Caco-2 (cell line): ENCODE data around the gene DCAF5. TPM values are rescaled to one million over a fixed set of nuclear protein-coding genes. Genes with fewer than 3 reads are reported as not detected.

Experiments used
- BruUV-seq: library from RNA; stranded (reverse); fragments of 400-500 nt; replicated peaks from 2 replicates; lab custom pipeline; 2021; lab: Mats Ljungman, UMichigan
- CTCF ChIA-PET: fragments of 300-600 bp; sonication (Branson Sonifier 250); formaldehyde crosslinking; loops from one replicate; lab custom pipeline; 2022; ENCODE audit warnings: antibody characterized with exemption; lab: Charles Lee
- POLR2A ChIA-PET: fragments of 300-600 bp; sonication (Branson Sonifier 250); formaldehyde crosslinking; loops from one replicate; lab custom pipeline; 2022; ENCODE audit warnings: antibody characterized with exemption; lab: Charles Lee
- DNase-seq, 2 experiments: peaks; one replicate each; pipeline versions ENCODE4 v3.0.0 to v3.0.0-alpha.2; 2020 to 2022
- H3K27me3 ChIP-seq: replicated peaks from 2 replicates; pipeline ENCODE4 v1.6.0; 2011; ENCODE audit warnings: low read length; ENCODE audit not compliant: control insufficient read depth, insufficient read depth
- H3K36me3 ChIP-seq: 2 replicates; pipeline ENCODE4 v1.5.1; 2011; ENCODE audit warnings: low read length; ENCODE audit not compliant: control insufficient read depth, insufficient read depth
- H3K4me1 ChIP-seq: fragments of 250-450 bp; sonication (Bioruptor Pico); 2 replicates; pipeline ENCODE4 v1.5.1; 2020; ENCODE audit warnings: mild to moderate bottlenecking
- H3K4me3 ChIP-seq: 2 replicates; pipeline ENCODE4 v1.5.1; 2011; ENCODE audit warnings: low read depth, mild to moderate bottlenecking, control low read depth, low read length
- H3K9me3 ChIP-seq: fragments of 250-450 bp; sonication (Bioruptor Pico); 2 replicates; pipeline ENCODE4 v1.5.1; 2020; ENCODE audit warnings: mild to moderate bottlenecking, moderate library complexity
- H3K27ac Mint-ChIP-seq: one replicate; pipeline ENCODE4 v1.8.0; 2022; ENCODE audit warnings: mixed read lengths; ENCODE audit not compliant: unreplicated experiment
- H3K27me3 Mint-ChIP-seq: one replicate; pipeline ENCODE4 v1.8.0; 2022; ENCODE audit warnings: mixed read lengths; ENCODE audit not compliant: insufficient read depth, unreplicated experiment
- H3K36me3 Mint-ChIP-seq: one replicate; pipeline ENCODE4 v1.8.0; 2022; ENCODE audit warnings: mild to moderate bottlenecking, mixed read lengths; ENCODE audit not compliant: insufficient read depth, unreplicated experiment
- H3K4me1 Mint-ChIP-seq: one replicate; pipeline ENCODE4 v1.8.0; 2022; ENCODE audit warnings: low read depth, mixed read lengths; ENCODE audit not compliant: unreplicated experiment
- H3K4me3 Mint-ChIP-seq: one replicate; pipeline ENCODE4 v1.8.0; 2022; ENCODE audit warnings: mild to moderate bottlenecking, moderate library complexity, mixed read lengths; ENCODE audit not compliant: unreplicated experiment
- H3K9me3 Mint-ChIP-seq: one replicate; pipeline ENCODE4 v1.8.0; 2022; ENCODE audit warnings: mixed read lengths; ENCODE audit not compliant: unreplicated experiment
- CTCF ChIP-seq, 2 experiments: fragments of 200-600 bp in 1 of 2; IDR thresholded peaks; 1 replicate in 1 of 2; 2 replicates in 1 of 2; pipeline versions ENCODE4 v1.5.1 to v1.8.0; 2011 to 2022; ENCODE audit warnings: antibody characterized with exemption in 1 of 2, control low read depth in 1 of 2, inconsistent platforms in 1 of 2, low read depth in 1 of 2, low read length in 1 of 2, mild to moderate bottlenecking in 1 of 2, moderate library complexity in 1 of 2; ENCODE audit not compliant: insufficient read depth in 1 of 2, severe bottlenecking in 1 of 2, unreplicated experiment in 1 of 2
- intact Hi-C: fragments of 100-400 bp; cut with micrococcal nuclease; formaldehyde crosslinking; loops from one replicate; pipeline ENCODE4 v1.10.0; 2022; ENCODE audit not compliant: unreplicated experiment
- total RNA-seq: library from RNA; stranded (reverse); gene quantifications from 2 replicates; pipeline ENCODE4 v1.2.3, GENCODE V29; 2022

Gene DCAF5
- total RNA-seq, 1 experiment from 2014 or later = 34.8 TPM

GRCh38 chr14:69091695-69092094, 61.2 kb downstream of the DCAF5 start:
- no peak for DNase-seq
- peaks cover 11% of the 10 kb centered on the region for H3K36me3 Mint-ChIP-seq
- no peak overlapping the region for H3K4me3 Mint-ChIP-seq
- Histone ChIP-seq H3K27me3 (no peaks in the 10 kb centered on the region; the same call in 1 of the 2 replicates), H3K4me1 (peaks cover 41% of the 10 kb centered on the region), H3K9me3 (no peaks in the 10 kb centered on the region), H3K36me3 (no peaks in the 10 kb centered on the region; the same call in 1 of the 2 replicates), H3K4me3 (no peak overlapping the region)
- ChIA-PET CTCF (no interaction called here), POLR2A (no interaction called here)
- intact Hi-C loops = loop anchor here (2.0 kb wide), 1 partner anchor 113 kb away; the partner anchor contains the start of gene ACTN1
- no peak for TF ChIP-seq CTCF (IDR thresholded peaks at IDR 0.05; ENCODE audit: insufficient read depth in 1 of 2, low read depth in 1 of 2, low read length in 1 of 2, severe bottlenecking in 1 of 2, unreplicated experiment in 1 of 2)
- H3K4me1 Mint-ChIP-seq = peaks cover 25% of the 10 kb centered on the region
- H3K9me3 Mint-ChIP-seq = no peaks in the 10 kb centered on the region
- no peak overlapping the region for H3K27ac Mint-ChIP-seq
- BruUV-seq = no TSS peak
- no peaks in the 10 kb centered on the region for H3K27me3 Mint-ChIP-seq

- Histone ChIP-seq H3K4me3 (no peak overlapping the region), H3K9me3 (no peaks in the 10 kb centered on the region), H3K27me3 (no peaks in the 10 kb centered on the region; the same call in 1 of the 2 replicates), H3K4me1 (peaks cover 43% of the 10 kb centered on the region), H3K36me3 (no peaks in the 10 kb centered on the region; the same call in 1 of the 2 replicates)
- peaks cover 16% of the 10 kb centered on the region for H3K36me3 Mint-ChIP-seq
- DNase-seq = no peak
- ChIA-PET CTCF (interaction anchor here (0.9 to 1.2 kb wide), 2 partner anchors 16 to 247 kb away, joined by 3 to 6 read pairs; no protein-coding TSS in a partner anchor), POLR2A (no interaction called here)
- peaks cover 26% of the 10 kb centered on the region for H3K4me1 Mint-ChIP-seq
- BruUV-seq = no TSS peak
- H3K27ac Mint-ChIP-seq = no peak overlapping the region
- no peak for TF ChIP-seq CTCF (IDR thresholded peaks at IDR 0.05; ENCODE audit: insufficient read depth in 1 of 2, low read depth in 1 of 2, low read length in 1 of 2, severe bottlenecking in 1 of 2, unreplicated experiment in 1 of 2)
- H3K4me3 Mint-ChIP-seq = no peak overlapping the region
- no peaks in the 10 kb centered on the region for H3K27me3 Mint-ChIP-seq
- intact Hi-C loops = loop anchor here (2.0 kb wide), 1 partner anchor 112 kb away; the partner anchor contains the start of gene ACTN1
- H3K9me3 Mint-ChIP-seq = no peaks in the 10 kb centered on the region
Observed at GRCh38 chr14:69091006-69091405, 61.9 kb downstream of the DCAF5 start.

- H3K36me3 Mint-ChIP-seq = peaks cover 22% of the 10 kb centered on the region
- intact Hi-C loops = loop anchor here (1.0 to 2.0 kb wide), 3 partner anchors 111 to 227 kb away; partner anchors contain the start of gene ACTN1
- POLR2A ChIA-PET = no interaction called here
- H3K4me1 Mint-ChIP-seq = peaks cover 26% of the 10 kb centered on the region
- CTCF ChIA-PET = interaction anchor here (0.5 to 1.2 kb wide), 7 partner anchors 9 to 246 kb away, joined by 3 to 9 read pairs (median 3); no protein-coding TSS in a partner anchor
- no TSS peak for BruUV-seq
- no peaks in the 10 kb centered on the region for H3K9me3 Mint-ChIP-seq
- no peaks in the 10 kb centered on the region for H3K9me3 ChIP-seq
- H3K27ac Mint-ChIP-seq = no peak overlapping the region
- TF ChIP-seq CTCF (IDR thresholded peaks at IDR 0.05; ENCODE audit: insufficient read depth in 1 of 2, low read depth in 1 of 2, low read length in 1 of 2, severe bottlenecking in 1 of 2, unreplicated experiment in 1 of 2) = peak; percentile 47 to 77
- H3K27me3 Mint-ChIP-seq = no peaks in the 10 kb centered on the region
- no peak overlapping the region for H3K4me3 Mint-ChIP-seq
- H3K36me3 ChIP-seq = no peaks in the 10 kb centered on the region; the same call in 1 of the 2 replicates
- peak; percentile 51 to 58 for DNase-seq
- peaks cover 37% of the 10 kb centered on the region for H3K4me1 ChIP-seq
- no peaks in the 10 kb centered on the region; the same call in 1 of the 2 replicates for H3K27me3 ChIP-seq
- H3K4me3 ChIP-seq = no peak overlapping the region
Observed at GRCh38 chr14:69090187-69090789, 62.6 kb downstream of the DCAF5 start.
